Mesenchymal stem cell (in vitro differentiated cells and primary cell): ENCODE data around the gene LARP4.
A peak's percentile ranks its signal among the peaks of the same experiment; 100 is the strongest.

Experiments
- DNase-seq: peaks from one replicate; pipeline ENCODE4 v3.0.0-alpha.2; 2013
- H2AFZ ChIP-seq: one replicate; pipeline ENCODE4 v1.6.1; 2013; ENCODE audit warnings: low read depth, mild to moderate bottlenecking, control low read depth, inconsistent platforms, low read length, moderate library complexity
- H2AK5ac ChIP-seq: 2 replicates; pipeline ENCODE4 v1.6.1; 2013; ENCODE audit warnings: low read length, moderate library complexity, mild to moderate bottlenecking, inconsistent platforms; ENCODE audit not compliant: severe bottlenecking
- H2BK120ac ChIP-seq: one replicate; pipeline ENCODE4 v1.6.1; 2013; ENCODE audit warnings: low read depth, mild to moderate bottlenecking, inconsistent platforms, low read length, moderate library complexity
- H2BK12ac ChIP-seq, 2 experiments: one replicate each; pipeline ENCODE4 v1.6.1; 2013; ENCODE audit warnings: inconsistent platforms in 2 of 2, low read length in 2 of 2, mild to moderate bottlenecking in 2 of 2, moderate library complexity in 2 of 2, control low read depth in 1 of 2
- H2BK15ac ChIP-seq: one replicate; pipeline ENCODE4 v1.6.1; 2013; ENCODE audit warnings: mild to moderate bottlenecking, low read depth, inconsistent platforms; ENCODE audit not compliant: poor library complexity, severe bottlenecking
- H2BK5ac ChIP-seq: 2 replicates; pipeline ENCODE4 v1.6.1; 2013; ENCODE audit warnings: low read depth, mild to moderate bottlenecking, low read length, control low read depth, inconsistent platforms; ENCODE audit not compliant: poor library complexity, severe bottlenecking
- H3K14ac ChIP-seq, 2 experiments: one replicate each; pipeline ENCODE4 v1.6.1; 2013; ENCODE audit warnings: inconsistent platforms in 2 of 2, low read length in 2 of 2, control low read depth in 1 of 2, mild to moderate bottlenecking in 1 of 2, moderate library complexity in 1 of 2
- H3K18ac ChIP-seq, 2 experiments: one replicate each; pipeline ENCODE4 v1.6.1; 2013; ENCODE audit warnings: inconsistent platforms in 2 of 2, low read length in 2 of 2, control low read depth in 1 of 2, low read depth in 1 of 2, mild to moderate bottlenecking in 1 of 2
- H3K23ac ChIP-seq, 2 experiments: one replicate each; pipeline ENCODE4 v1.6.1; 2013; ENCODE audit warnings: inconsistent platforms in 2 of 2, low read length in 2 of 2, mild to moderate bottlenecking in 2 of 2, moderate library complexity in 2 of 2, control low read depth in 1 of 2
- H3K27ac ChIP-seq: 2 replicates; pipeline ENCODE4 v1.5.1; 2013; ENCODE audit warnings: mild to moderate bottlenecking, moderate library complexity, low read length, control low read depth, inconsistent platforms; ENCODE audit not compliant: poor library complexity, severe bottlenecking
- H3K27me3 ChIP-seq, 2 experiments: 2 replicates each; pipeline versions ENCODE4 v1.6.1 to v1.7.0; 2013; ENCODE audit warnings: low read length in 2 of 2, mild to moderate bottlenecking in 2 of 2, moderate library complexity in 2 of 2, control low read depth in 1 of 2, inconsistent platforms in 1 of 2; ENCODE audit not compliant: control insufficient read depth in 1 of 2, insufficient read depth in 1 of 2
- H3K36me3 ChIP-seq, 2 experiments: 2 replicates each; pipeline versions ENCODE4 v1.6.1 to v1.7.0; 2013; ENCODE audit warnings: low read length in 2 of 2, control low read depth in 1 of 2, inconsistent platforms in 1 of 2, low read depth in 1 of 2, mild to moderate bottlenecking in 1 of 2; ENCODE audit not compliant: insufficient read depth in 2 of 2, control insufficient read depth in 1 of 2
- H3K4ac ChIP-seq, 2 experiments: one replicate each; pipeline ENCODE4 v1.6.1; 2013; ENCODE audit warnings: inconsistent platforms in 2 of 2, low read length in 2 of 2, mild to moderate bottlenecking in 2 of 2, moderate library complexity in 2 of 2, control low read depth in 1 of 2, low read depth in 1 of 2
- H3K4me1 ChIP-seq: 2 replicates; pipeline ENCODE4 v1.6.1; 2013; ENCODE audit warnings: low read depth, low read length, control low read depth; ENCODE audit not compliant: control insufficient read depth, insufficient read depth
- H3K4me2 ChIP-seq: 2 replicates; pipeline ENCODE4 v1.6.1; 2013; ENCODE audit warnings: low read length, mild to moderate bottlenecking, inconsistent platforms; ENCODE audit not compliant: poor library complexity, severe bottlenecking
- H3K4me3 ChIP-seq, 2 experiments: 2 replicates each; pipeline versions ENCODE4 v1.5.1 to v1.7.0; 2013; ENCODE audit warnings: low read length in 2 of 2, mild to moderate bottlenecking in 2 of 2, control low read depth in 1 of 2, low read depth in 1 of 2; ENCODE audit not compliant: insufficient read depth in 1 of 2
- H3K79me1 ChIP-seq: replicated peaks from 2 replicates; pipeline ENCODE4 v1.6.1; 2013; ENCODE audit warnings: mild to moderate bottlenecking, control low read depth, low read length, inconsistent platforms; ENCODE audit not compliant: poor library complexity, severe bottlenecking
- H3K9ac ChIP-seq: 2 replicates; pipeline ENCODE4 v1.7.0; 2013; ENCODE audit warnings: mild to moderate bottlenecking, low read length, moderate library complexity
- H3K9me3 ChIP-seq: 2 replicates; pipeline ENCODE4 v1.7.0; 2013; ENCODE audit warnings: mild to moderate bottlenecking, low read length; ENCODE audit not compliant: control insufficient read depth
- H4K8ac ChIP-seq: one replicate; pipeline ENCODE4 v1.6.1; 2013; ENCODE audit warnings: inconsistent platforms, mild to moderate bottlenecking, low read length, moderate library complexity
- H4K91ac ChIP-seq: one replicate; pipeline ENCODE4 v1.6.1; 2013; ENCODE audit warnings: mild to moderate bottlenecking, low read length, inconsistent platforms
- WGBS: methylation state at CpG from one replicate; pipeline ENCODE4 v1.1.7; 2013; ENCODE audit warnings: mixed read lengths; 5-methylcytosine and 5-hydroxymethylcytosine counted together

Gene LARP4

GRCh38 chr12:50404307-50404706 is 3.6 kb downstream of the LARP4 start:
- no peak overlapping the region for H3K4ac ChIP-seq
- no peak overlapping the region for H2AK5ac ChIP-seq
- no peak overlapping the region for H4K91ac ChIP-seq
- no peak overlapping the region for H2BK12ac ChIP-seq
- no peak overlapping the region for H2BK5ac ChIP-seq
- no peak overlapping the region for H2BK120ac ChIP-seq
- no peak for DNase-seq
- no peak overlapping the region for H3K23ac ChIP-seq
- H3K4me3 ChIP-seq = no peak overlapping the region
- H3K4me2 ChIP-seq = no peak overlapping the region
- no peaks in the 10 kb centered on the region for H3K9me3 ChIP-seq
- WGBS = 98% methylated on average over 8 of the region's 8 CpGs
- H3K27ac ChIP-seq = no peak overlapping the region
- H3K4me1 ChIP-seq = peaks cover 7% of the 10 kb centered on the region
- H4K8ac ChIP-seq = no peak overlapping the region
- H3K79me1 ChIP-seq = peaks cover 1% of the 10 kb centered on the region
- H3K36me3 ChIP-seq = peaks cover 0 to 5% of the 10 kb centered on the region in 2 experiments
- H3K14ac ChIP-seq = no peak overlapping the region
- no peak overlapping the region for H2BK15ac ChIP-seq
- no peaks in the 10 kb centered on the region for H3K27me3 ChIP-seq
- H3K18ac ChIP-seq = no peak overlapping the region
- no peak overlapping the region for H3K9ac ChIP-seq
- H2AFZ ChIP-seq = no peak overlapping the region

GRCh38 chr12:50411051-50411660 is 10.5 kb downstream of the LARP4 start:
- Histone ChIP-seq H3K4me3 (no peak overlapping the region), H4K8ac (no peak overlapping the region)
- WGBS = 99% methylated on average over 7 of the region's 9 CpGs

GRCh38 chr12:50415899-50416479 is 15.3 kb downstream of the LARP4 start:
- Histone ChIP-seq H3K79me1 (peaks cover 3% of the 10 kb centered on the region), H3K9me3 (no peaks in the 10 kb centered on the region), H3K27me3 (no peaks in the 10 kb centered on the region), H3K36me3 (peaks cover 6 to 24% of the 10 kb centered on the region in 2 experiments), H4K8ac (no peak overlapping the region), H2AFZ (no peak overlapping the region), H3K4me1 (peaks cover 3% of the 10 kb centered on the region), H3K4me3 (no peak overlapping the region), H2BK120ac (no peak overlapping the region), H3K14ac (no peak overlapping the region), H3K4ac (no peak overlapping the region), H3K23ac (no peak overlapping the region), H3K4me2 (no peak overlapping the region), H2BK15ac (no peak overlapping the region), H2BK12ac (no peak overlapping the region), H2AK5ac (no peak overlapping the region), H4K91ac (no peak overlapping the region), H3K18ac (no peak overlapping the region), H2BK5ac (no peak overlapping the region), H3K9ac (no peak overlapping the region), H3K27ac (no peak overlapping the region)
- 100% methylated on average over 4 of the region's 6 CpGs for WGBS
- DNase-seq = no peak

More at GRCh38 chr12:50411051-50411660, 10.5 kb downstream of the LARP4 start:
- Histone ChIP-seq H2BK12ac (no peak overlapping the region), H3K27me3 (no peaks in the 10 kb centered on the region), H3K9me3 (no peaks in the 10 kb centered on the region), H3K27ac (no peak overlapping the region), H3K18ac (no peak overlapping the region), H3K36me3 (peaks cover under 1 to 16% of the 10 kb centered on the region in 2 experiments), H2AK5ac (no peak overlapping the region), H2BK120ac (no peak overlapping the region), H3K23ac (no peak overlapping the region), H2AFZ (no peak overlapping the region), H3K4me1 (no peaks in the 10 kb centered on the region), H3K4me2 (no peak overlapping the region), H3K9ac (no peak overlapping the region), H4K91ac (no peak overlapping the region), H3K14ac (no peak overlapping the region), H3K4ac (no peak overlapping the region), H2BK5ac (no peak overlapping the region), H2BK15ac (no peak overlapping the region), H3K79me1 (peaks cover 1% of the 10 kb centered on the region)
- DNase-seq = peak; percentile 37

GRCh38 chr12:50419112-50419909 is 18.6 kb downstream of the LARP4 start:
- no peaks in the 10 kb centered on the region for H3K9me3 ChIP-seq
- no peak overlapping the region for H3K4me2 ChIP-seq
- no peak overlapping the region for H2BK120ac ChIP-seq
- H4K91ac ChIP-seq = no peak overlapping the region
- no peak overlapping the region for H3K18ac ChIP-seq
- no peaks in the 10 kb centered on the region for H3K27me3 ChIP-seq
- no peak overlapping the region for H2AK5ac ChIP-seq
- H3K23ac ChIP-seq = no peak overlapping the region
- H2BK12ac ChIP-seq = no peak overlapping the region
- H3K14ac ChIP-seq = no peak overlapping the region
- no peak overlapping the region for H2AFZ ChIP-seq
- H2BK5ac ChIP-seq = no peak overlapping the region
- no peak overlapping the region for H3K4me3 ChIP-seq
- no peak overlapping the region for H2BK15ac ChIP-seq
- peaks cover 7% of the 10 kb centered on the region for H3K79me1 ChIP-seq
- 74% methylated on average over 5 of the region's 5 CpGs for WGBS
- DNase-seq = no peak
- peaks cover 3% of the 10 kb centered on the region for H3K4me1 ChIP-seq
- no peak overlapping the region for H4K8ac ChIP-seq
- no peak overlapping the region for H3K27ac ChIP-seq
- peaks cover 6 to 27% of the 10 kb centered on the region in 2 experiments for H3K36me3 ChIP-seq
- H3K9ac ChIP-seq = no peak overlapping the region
- no peak overlapping the region for H3K4ac ChIP-seq
